D721Med (cell line): Measurements from ENCODE around the gene IRAG1.

ENCODE experiments used
- DNase-seq: peaks from one replicate; pipeline ENCODE4 v3.0.0; 2011; ENCODE audit warnings: low spot score; ENCODE audit not compliant: insufficient read length
- FAIRE-seq: peaks from 2 replicates; lab custom pipeline; 2011; peaks lifted over from hg19 to GRCh38; lab: Jason Lieb, UNC
- CTCF ChIP-seq: IDR thresholded peaks from 2 replicates; pipeline ENCODE4 v1.5.1; 2012; ENCODE audit warnings: mild to moderate bottlenecking, control low read depth; ENCODE audit not compliant: insufficient read depth; ENCODE audit errors: missing control alignments

IRAG1 gene

GRCh38 chr11:10719616-10720015 lies 26.1 kb upstream of the IRAG1 start:
- no peak for TF ChIP-seq CTCF
- DNase-seq (no peak), FAIRE-seq (no peak)

GRCh38 chr11:10716543-10717259 lies 23.1 kb upstream of the IRAG1 start:
- DNase-seq (no peak), FAIRE-seq (no peak)

GRCh38 chr11:10716122-10716521 lies 22.6 kb upstream of the IRAG1 start:
- no peak for FAIRE-seq
- no peak for DNase-seq
- TF ChIP-seq CTCF, result no peak

More at GRCh38 chr11:10716543-10717259, 23.1 kb upstream of the IRAG1 start:
- no peak for TF ChIP-seq CTCF

GRCh38 chr11:10715571-10715970 lies 22.0 kb upstream of the IRAG1 start:
- no peak for FAIRE-seq
- TF ChIP-seq CTCF, result no peak
- DNase-seq, result no peak

- DNase-seq, result no peak
- FAIRE-seq, result no peak
- TF ChIP-seq CTCF, result no peak
These were observed 15.9 kb upstream of the IRAG1 start for GRCh38 chr11:10709299-10710086.

- DNase-seq (no peak), FAIRE-seq (no peak)
- no peak for TF ChIP-seq CTCF
These were observed 14.6 kb upstream of the IRAG1 start for GRCh38 chr11:10708131-10708530.

- DNase-seq, result no peak
- no peak for TF ChIP-seq CTCF
- FAIRE-seq, result no peak
These were observed 8.4 kb upstream of the IRAG1 start for GRCh38 chr11:10701982-10702381.
